GM18951 (cell line): ENCODE measurements around the gene FGB.
"Not testable (repeated sequence)": the region's sequence is repeated elsewhere in the genome, so short reads cannot be mapped to it uniquely, and the experiment has no call there.

Source experiments
- POLR2A ChIP-seq: IDR thresholded peaks from 4 replicates; pipeline ENCODE4 v1.6.1; 2011; ENCODE audit warnings: mild to moderate bottlenecking; ENCODE audit not compliant: insufficient read length, insufficient read depth; ENCODE audit errors: extremely low read depth
- in situ Hi-C: fragments of 300-500 bp; cut with MboI; formaldehyde crosslinking; loops from one replicate; pipeline ENCODE4 v1.12.0; 2022; ENCODE audit warnings: low sequenced_read_pairs, mixed read lengths, inconsistent platforms; ENCODE audit not compliant: unreplicated experiment

FGB gene

DNA sequence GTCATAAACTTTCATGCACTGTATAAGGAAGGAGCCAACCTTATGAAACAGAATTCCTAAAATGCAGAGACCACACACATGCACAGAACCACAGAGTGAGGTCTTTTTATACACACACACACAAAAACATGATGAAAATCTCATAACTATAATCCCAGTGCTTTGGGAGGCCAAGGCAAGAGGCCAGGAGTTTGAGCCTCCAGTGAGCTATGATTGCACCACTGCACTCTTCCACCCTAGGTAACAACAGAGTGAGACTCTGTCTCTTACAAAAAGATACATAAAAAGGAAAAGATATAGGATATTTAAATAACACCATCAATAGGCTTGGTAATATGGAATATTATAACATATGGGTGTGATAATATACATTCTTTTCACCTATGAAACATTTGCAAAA, 17.1 kb downstream of the FGB start:
- no peak for TF ChIP-seq POLR2A

DNA sequence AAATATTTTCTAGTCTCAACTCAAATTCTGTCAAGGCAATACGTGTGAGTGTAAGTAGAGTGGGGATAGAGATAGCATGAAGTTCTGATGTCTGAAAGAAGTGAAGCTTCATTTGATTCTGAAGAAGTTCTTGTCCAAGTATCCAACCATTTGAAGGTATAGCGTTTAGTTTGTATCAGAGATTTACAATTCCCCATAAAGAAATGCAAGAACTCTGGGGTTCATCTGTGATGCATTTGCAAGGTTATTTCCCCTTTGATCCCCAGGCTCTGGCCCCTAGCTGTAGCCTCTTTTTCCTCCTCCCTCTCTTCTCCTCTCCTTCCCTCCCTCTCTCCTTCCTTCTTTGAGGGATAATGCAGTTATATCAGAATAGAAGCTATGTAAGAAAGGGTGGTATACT, 19.9 kb downstream of the FGB start:
- no peak for TF ChIP-seq POLR2A
- in situ Hi-C loops = no loop called here

More for the DNA sequence above, 17.1 kb downstream of the FGB start:
- in situ Hi-C loops = no loop called here

DNA sequence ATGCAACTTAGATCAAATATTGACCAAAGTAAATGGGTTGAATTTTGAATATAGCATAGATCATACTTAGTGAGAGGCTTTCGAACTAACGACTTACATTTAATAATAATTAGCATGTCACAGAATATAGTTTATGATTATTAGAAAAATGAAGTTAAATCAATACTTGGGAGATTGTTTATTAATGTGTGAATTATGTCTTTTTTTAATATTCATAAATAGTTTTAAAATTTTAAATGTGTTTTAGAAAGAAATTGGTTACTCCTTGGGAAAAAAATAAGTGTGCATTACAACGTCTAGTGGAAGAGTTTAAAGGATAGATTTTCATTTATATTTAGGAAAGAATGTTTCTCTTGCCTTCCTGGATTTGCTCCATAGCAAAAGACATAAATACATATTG, 20.4 kb downstream of the FGB start:
- in situ Hi-C loops = no loop called here
- no peak for TF ChIP-seq POLR2A

DNA sequence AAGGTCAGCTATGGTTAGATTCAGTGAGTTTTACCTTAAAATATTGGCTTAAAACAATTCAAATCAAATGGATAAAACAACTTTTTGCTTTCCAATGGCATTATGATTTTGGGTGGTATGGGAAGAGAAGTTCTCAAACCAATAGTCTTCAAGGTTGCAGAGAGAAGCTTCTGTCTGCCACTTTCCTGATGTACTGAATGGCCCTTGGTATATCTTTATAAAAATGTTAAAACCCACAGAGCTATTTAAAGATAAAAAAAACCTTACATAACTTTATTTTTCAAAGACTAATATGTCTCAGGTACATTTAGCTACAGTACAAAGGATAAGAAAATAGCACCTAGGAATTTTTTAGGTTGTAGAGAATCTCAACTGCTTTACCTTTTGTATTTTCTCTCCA, 20.9 kb downstream of the FGB start:
- no peak for TF ChIP-seq POLR2A
- in situ Hi-C loops = no loop called here

DNA sequence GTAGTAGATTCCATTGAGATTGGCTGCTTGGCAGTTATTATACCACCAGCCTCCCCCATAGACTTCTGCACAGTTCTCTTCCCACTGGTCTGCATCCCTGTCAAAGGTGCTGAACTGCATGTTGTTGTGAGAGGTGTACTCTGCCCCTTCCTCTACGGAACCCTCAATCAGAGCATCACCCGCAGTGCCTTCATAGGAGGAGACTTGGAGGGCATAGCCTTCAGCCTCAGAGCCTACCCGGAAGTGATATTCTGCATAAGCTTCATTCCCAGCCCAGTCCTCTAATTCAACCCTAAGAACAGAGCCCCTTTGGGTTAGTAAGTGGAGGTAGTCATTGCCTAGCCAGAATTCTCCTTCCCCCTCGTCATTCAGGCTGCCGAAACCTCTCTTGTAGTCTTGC, 21.4 kb downstream of the FGB start:
- no peak for TF ChIP-seq POLR2A
- in situ Hi-C loops = no loop called here

DNA sequence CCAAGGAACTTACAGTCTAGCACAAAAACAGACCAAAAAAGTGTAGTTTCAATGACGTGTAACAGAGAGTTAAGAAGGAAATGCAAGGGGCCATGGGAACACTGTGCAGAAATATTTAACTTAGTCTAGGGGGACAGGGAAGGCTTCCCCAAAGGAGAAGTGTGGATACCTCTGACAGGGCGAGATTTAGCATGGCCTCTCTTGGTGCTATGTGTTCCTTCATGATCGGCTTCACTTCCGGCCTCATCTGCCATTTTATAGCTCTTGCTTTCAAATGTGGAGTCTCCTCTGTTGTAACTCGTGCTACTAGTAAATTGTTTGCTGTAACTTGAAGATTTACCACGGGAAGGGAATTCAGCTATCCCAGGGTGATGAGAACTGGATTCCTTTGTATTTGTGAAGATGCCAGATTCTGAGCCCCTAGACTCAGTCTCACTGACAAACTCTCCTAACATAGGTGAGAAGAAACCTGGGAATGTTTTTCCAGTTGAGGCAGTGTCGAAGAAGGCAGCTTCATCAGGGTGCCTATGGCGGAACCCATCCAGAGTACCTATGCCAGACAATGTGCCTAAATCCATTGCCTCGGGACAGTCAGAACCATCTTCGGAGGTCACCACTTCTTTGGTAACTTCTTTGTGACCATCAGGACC, 22.7 kb downstream of the FGB start:
- in situ Hi-C loops = no loop called here
- no peak for TF ChIP-seq POLR2A

DNA sequence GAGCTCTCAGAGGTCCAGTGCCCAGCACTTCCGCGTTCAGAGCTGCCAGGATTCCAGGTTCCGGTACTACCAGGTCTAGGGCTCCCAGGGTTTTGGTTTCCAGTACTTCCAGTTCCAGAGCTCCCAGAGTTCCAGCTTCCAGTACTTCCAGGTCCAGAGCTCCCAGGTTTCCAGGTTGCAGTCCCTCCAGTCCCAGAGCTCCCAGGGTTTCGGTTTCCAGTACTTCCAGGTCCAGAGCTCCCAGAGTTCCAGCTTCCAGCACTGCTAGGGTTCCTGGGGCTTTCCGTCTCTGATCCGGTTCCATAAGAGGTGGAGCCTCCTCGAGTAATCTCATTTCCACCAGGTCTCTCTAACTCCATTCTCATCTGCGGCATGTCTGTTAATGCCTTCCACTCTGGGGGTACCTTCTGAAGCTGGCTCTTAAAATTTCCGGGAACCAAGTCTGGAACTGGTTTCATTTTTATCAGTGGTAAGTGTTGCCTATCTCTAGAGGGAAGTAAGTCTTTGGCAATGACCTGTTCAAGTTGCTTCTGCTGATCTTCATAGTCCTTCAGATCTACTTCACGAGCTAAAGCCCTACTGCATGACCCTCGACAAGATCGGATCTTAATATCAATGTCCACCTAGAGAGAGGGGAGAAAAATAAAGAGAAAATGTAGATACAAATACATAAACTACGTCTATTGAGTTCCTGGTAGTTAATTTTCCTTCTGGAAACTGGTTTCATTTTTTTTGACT, 23.7 kb downstream of the FGB start:
- no peak for TF ChIP-seq POLR2A
- in situ Hi-C loops = no loop called here

DNA sequence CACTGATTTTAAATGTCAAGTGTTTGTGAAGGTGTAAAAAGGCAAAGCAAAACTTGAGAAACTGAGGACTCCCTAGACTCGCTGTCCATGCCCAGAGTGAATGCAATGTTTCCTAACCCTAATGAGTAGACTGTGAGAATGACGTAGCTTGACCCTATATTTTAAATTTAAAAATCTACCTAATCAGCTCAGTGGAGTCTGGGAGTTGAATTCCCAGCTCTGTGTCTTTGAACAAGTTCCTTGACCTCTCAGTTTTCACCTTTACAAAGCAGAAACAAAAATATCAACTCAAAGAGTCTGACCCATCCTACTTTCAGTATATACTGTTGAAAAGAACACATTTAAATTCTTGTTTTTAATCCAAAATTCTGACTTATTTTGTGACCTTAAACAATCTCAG, 25.4 kb downstream of the FGB start:
- TF ChIP-seq POLR2A = no peak
- in situ Hi-C loops = no loop called here

DNA sequence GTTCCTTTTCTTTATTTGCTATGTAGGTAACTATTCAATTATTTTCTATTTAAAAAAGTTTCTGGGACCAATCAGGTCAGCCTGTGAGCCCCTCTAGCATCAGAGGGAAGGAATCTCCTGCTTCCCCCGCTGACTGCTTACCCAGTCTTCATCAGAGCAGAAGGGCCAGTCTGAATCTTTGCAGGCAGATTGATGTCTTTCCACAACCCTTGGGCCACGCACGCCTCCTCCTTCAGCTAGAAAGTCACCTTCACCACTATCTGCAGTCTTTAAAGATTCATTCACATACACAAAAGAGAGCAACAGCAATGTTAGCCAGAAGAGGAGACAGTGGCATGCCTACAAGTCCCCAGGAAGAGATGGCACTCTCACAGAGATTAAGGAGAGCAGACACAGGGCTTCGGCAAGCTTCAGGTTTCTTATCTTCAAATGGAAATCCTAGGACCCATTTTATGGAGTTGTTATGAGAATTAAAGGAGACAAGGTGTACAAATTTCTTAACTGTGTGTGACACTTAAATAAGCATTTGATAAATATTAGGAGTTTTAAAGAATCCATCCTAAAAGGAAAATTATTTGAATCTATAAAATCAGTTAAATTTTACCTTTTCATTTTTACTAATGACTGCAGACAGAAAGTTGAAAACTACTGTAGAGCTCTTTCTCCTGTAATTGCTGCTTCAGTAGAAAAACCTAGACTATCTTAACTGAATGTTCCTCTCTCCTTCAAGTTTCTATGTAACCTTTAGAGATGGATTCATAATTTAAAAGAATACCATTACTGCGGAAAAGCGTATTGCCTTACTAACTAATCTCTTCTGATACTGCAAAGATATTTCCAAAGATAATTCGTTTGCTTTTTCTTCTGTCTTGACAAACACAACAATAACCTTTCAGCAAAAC, 26.7 kb downstream of the FGB start:
- in situ Hi-C loops = no loop called here
- TF ChIP-seq POLR2A = no peak

DNA sequence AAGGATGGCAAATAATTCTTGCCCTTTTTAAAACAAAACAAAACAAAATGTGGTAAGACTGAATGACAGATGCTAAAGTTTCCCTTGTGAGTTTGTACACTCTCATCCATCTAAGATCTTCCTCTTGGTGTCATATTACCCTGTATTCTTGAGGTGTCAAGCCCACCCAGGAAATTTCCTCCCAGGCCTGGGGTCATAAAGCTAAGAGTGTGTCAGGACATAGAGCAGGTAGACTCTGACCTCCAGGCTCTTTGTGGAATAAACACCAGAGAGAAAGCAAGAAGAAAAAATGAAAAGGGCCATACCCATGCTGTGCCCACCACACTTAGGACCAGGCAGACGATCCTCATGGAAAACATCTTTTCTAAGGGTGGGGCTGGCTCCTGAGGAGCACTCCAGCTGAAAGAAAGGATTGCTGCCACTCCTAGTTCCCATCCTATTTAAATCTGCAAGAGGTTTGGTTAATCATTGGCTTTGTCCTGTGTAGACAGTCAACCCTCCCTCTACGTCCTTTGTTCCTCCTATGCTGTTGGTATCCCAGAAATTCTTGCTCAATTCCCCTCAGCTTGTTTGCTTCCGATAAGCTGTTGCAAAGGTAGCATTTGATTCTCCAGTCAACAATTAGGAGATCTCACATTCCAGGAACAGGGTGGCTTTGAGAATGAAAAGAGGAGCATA, 27.7 kb downstream of the FGB start, which contains the start of gene FGA:
TSS of gene FGA (minus strand) at position 414 of the 678 bp plus-strand sequence. CDS start at position 359, 55 bp downstream.
- in situ Hi-C loops = no loop called here
- TF ChIP-seq POLR2A = no peak

DNA sequence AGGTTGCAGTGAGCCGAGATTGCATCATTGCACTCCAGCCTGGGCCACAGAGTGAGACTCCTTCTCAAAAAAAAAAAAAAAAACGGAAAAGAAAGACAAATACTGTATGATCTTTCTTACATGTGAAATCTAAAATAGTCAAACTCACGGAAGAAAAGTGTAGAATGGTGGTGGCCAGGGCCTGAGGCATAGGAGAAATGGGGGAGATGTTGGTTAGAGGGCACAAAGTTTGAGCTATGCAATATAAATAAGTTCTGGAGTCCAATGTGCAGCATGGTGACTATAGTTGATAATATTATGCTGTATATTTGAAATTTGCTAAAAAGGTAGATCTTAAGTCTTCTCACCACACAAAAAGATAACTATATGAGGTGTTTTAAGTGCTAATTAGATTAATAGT, 29.1 kb downstream of the FGB start:
- in situ Hi-C loops = no loop called here
- no peak for TF ChIP-seq POLR2A

DNA sequence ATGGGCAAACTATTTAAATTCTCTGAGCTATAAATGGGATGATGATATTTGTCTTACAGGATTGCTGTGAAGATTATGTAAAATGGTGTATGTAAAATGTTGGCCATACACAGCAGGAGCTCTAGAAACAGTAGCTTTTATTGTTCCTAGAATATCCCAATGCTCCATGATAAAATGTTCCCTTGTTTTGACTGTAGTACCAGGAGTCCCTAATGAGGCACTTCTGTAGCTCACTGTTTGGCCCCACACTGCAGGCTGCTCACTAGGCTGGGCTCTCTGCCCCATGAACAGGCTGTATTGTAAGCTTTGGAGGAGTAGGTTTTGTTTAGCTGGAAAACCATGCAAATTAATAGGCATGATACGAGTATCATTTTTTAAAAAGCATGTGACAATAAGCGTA, 31.1 kb downstream of the FGB start:
- no peak for TF ChIP-seq POLR2A
- in situ Hi-C loops = no loop called here

DNA sequence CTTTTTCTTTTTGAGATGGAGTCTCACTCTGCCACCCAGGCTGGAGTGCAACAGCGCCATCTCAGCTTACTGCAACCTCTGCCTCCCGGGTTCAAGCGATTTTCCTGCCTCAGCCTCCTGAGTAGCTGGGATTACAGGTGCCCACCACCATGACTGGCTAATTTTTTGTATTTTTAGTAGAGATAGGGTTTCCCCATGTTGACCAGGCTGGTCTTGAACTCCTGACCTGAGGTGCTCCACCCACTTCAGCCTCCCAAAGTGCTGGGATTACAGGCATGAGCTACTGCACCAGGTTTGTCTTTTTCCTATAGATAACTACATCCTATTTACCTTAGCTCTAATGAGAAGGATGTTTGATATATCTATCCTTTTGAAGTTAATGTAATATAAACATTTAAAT, 31.5 kb downstream of the FGB start:
- in situ Hi-C loops = not testable (repeated sequence)
